CD4-positive, alpha-beta T cell (primary cell): ENCODE data around the gene THRB. TPM values are rescaled to one million over a fixed set of nuclear protein-coding genes. Genes with fewer than 3 reads are reported as not detected.
"Not testable (repeated sequence)": the region's sequence is repeated elsewhere in the genome, so short reads cannot be mapped to it uniquely, and the experiment has no call there.

Source experiments
- ATAC-seq: fragments of 200-7000 bp; cut with Tn5 transposase; one replicate; pipeline ENCODE4 v1.10.0; 2022; ENCODE audit warnings: mild to moderate bottlenecking; ENCODE audit not compliant: poor library complexity
- CTCF ChIA-PET: fragments of 350-600 bp; sonication (Branson Sonifier 250); formaldehyde crosslinking; loops from one replicate; lab custom pipeline; 2021; ENCODE audit warnings: antibody characterized with exemption, inconsistent platforms; lab: Charles Lee
- POLR2A ChIA-PET: fragments of 350-600 bp; sonication (Branson Sonifier 250); formaldehyde crosslinking; loops from one replicate; lab custom pipeline; 2021; ENCODE audit warnings: antibody characterized with exemption, inconsistent platforms; lab: Charles Lee
- DNase-seq, 14 experiments: peaks; one replicate each; pipeline ENCODE4 v3.0.0-alpha.2; 2013 to 2020; ENCODE audit warnings: mixed read lengths in 2 of 14
- H3K27ac ChIP-seq, 2 donors: one replicate each; pipeline versions ENCODE4 v1.5.1 to v1.7.0; 2013; ENCODE audit warnings: low read length in 2 of 2, low read depth in 1 of 2, mild to moderate bottlenecking in 1 of 2
- H3K27me3 ChIP-seq, 2 experiments: 1 replicate in 1 of 2; 2 replicates in 1 of 2; pipeline versions ENCODE4 v1.6.1 to v1.7.0; 2013; ENCODE audit warnings: low read length in 2 of 2, control low read depth in 1 of 2, mild to moderate bottlenecking in 1 of 2, moderate library complexity in 1 of 2; ENCODE audit not compliant: insufficient read depth in 2 of 2, control insufficient read depth in 1 of 2
- H3K36me3 ChIP-seq: one replicate; pipeline ENCODE4 v1.6.1; 2013; ENCODE audit warnings: low read length, control low read depth; ENCODE audit not compliant: insufficient read depth
- H3K4me1 ChIP-seq: one replicate; pipeline ENCODE4 v1.6.1; 2013; ENCODE audit warnings: low read length, control low read depth; ENCODE audit not compliant: insufficient read depth
- H3K4me3 ChIP-seq: one replicate; pipeline ENCODE4 v1.5.1; 2013; ENCODE audit warnings: mild to moderate bottlenecking, low read length, moderate library complexity
- H3K9me3 ChIP-seq, 2 experiments: 1 replicate in 1 of 2; 2 replicates in 1 of 2; pipeline versions ENCODE4 v1.6.1 to v1.7.0; 2013; ENCODE audit warnings: low read length in 2 of 2, mild to moderate bottlenecking in 2 of 2, control low read depth in 1 of 2, moderate library complexity in 1 of 2; ENCODE audit not compliant: control insufficient read depth in 1 of 2, insufficient read depth in 1 of 2
- H3K27ac Mint-ChIP-seq: one replicate; pipeline ENCODE4 v1.8.0; 2020; ENCODE audit warnings: mixed read lengths
- H3K27me3 Mint-ChIP-seq: one replicate; pipeline ENCODE4 v1.8.0; 2021; ENCODE audit warnings: mixed read lengths
- H3K36me3 Mint-ChIP-seq: one replicate; pipeline ENCODE4 v1.8.0; 2021; ENCODE audit warnings: low read depth, mixed read lengths
- H3K4me1 Mint-ChIP-seq: one replicate; pipeline ENCODE4 v1.8.0; 2021; ENCODE audit warnings: low read depth, mixed read lengths
- H3K4me3 Mint-ChIP-seq: one replicate; pipeline ENCODE4 v1.8.0; 2020; ENCODE audit warnings: mild to moderate bottlenecking, mixed read lengths
- H3K9me3 Mint-ChIP-seq: one replicate; pipeline ENCODE4 v1.8.0; 2020; ENCODE audit warnings: mixed read lengths
- intact Hi-C, 2 experiments: fragments of 100-400 bp; cut with DNase I in 1 of 2; cut with micrococcal nuclease in 1 of 2; formaldehyde crosslinking; loops; one replicate each; pipeline versions ENCODE4 v1.15.1 to v1.9.0; 2023 to 2025; cut with DNase I, micrococcal nuclease
- total RNA-seq, 174 experiments: library from RNA in 2 of 174; stranded (reverse) in 2 of 174; gene quantifications; one replicate each; pipeline ENCODE4 v1.2.3 and lab custom pipeline; 2021 to 2026
- TF ChIP-seq, protein P1 (sequence below): fragments of 200-600 bp; IDR thresholded peaks from one replicate; pipeline ENCODE4 v1.8.0; 2022; ENCODE audit warnings: antibody characterized with exemption, mild to moderate bottlenecking

The THRB gene
- total RNA-seq, 2 experiments from 2014 or later: not detected

DNA sequence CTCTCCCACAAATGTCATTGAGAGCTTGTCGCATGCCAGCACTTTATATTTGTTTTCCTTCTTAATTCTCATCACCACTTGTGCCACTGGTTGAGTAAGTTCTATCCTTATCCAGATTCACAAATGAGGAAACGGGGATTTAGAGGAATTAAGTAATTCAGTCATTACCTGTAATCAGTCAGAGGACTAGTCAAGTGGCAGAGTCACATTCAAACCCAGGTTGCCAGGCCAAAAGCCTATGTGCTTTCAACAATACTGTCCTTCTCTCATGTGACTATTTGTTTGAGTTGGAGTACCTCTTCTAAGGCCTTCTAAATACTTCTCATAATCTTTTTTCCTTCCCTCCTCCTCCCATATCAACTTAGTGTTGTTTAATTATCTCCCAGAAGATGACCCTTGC, 76.9 kb downstream of the THRB start:
- H3K27me3 Mint-ChIP-seq: no peaks in the 10 kb centered on the region
- no peak overlapping the region for H3K4me3 ChIP-seq
- ChIA-PET POLR2A (no interaction called here), CTCF (interaction anchor here (1.6 kb wide), 1 partner anchor 10 kb away, joined by 3 read pairs; no protein-coding TSS in a partner anchor)
- H3K36me3 ChIP-seq: no peaks in the 10 kb centered on the region
- no peaks in the 10 kb centered on the region for H3K9me3 ChIP-seq
- H3K4me1 ChIP-seq: no peaks in the 10 kb centered on the region
- TF ChIP-seq, protein P1, sequence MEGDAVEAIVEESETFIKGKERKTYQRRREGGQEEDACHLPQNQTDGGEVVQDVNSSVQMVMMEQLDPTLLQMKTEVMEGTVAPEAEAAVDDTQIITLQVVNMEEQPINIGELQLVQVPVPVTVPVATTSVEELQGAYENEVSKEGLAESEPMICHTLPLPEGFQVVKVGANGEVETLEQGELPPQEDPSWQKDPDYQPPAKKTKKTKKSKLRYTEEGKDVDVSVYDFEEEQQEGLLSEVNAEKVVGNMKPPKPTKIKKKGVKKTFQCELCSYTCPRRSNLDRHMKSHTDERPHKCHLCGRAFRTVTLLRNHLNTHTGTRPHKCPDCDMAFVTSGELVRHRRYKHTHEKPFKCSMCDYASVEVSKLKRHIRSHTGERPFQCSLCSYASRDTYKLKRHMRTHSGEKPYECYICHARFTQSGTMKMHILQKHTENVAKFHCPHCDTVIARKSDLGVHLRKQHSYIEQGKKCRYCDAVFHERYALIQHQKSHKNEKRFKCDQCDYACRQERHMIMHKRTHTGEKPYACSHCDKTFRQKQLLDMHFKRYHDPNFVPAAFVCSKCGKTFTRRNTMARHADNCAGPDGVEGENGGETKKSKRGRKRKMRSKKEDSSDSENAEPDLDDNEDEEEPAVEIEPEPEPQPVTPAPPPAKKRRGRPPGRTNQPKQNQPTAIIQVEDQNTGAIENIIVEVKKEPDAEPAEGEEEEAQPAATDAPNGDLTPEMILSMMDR: no peak
- H3K9me3 Mint-ChIP-seq: peaks cover 2% of the 10 kb centered on the region
- no peaks in the 10 kb centered on the region for H3K4me1 Mint-ChIP-seq
- H3K36me3 Mint-ChIP-seq: no peaks in the 10 kb centered on the region
- no peak overlapping the region for H3K27ac ChIP-seq
- DNase-seq (no peak), ATAC-seq (no peak)
- intact Hi-C loops: no loop called here
- H3K27me3 ChIP-seq: no peaks in the 10 kb centered on the region
- H3K4me3 Mint-ChIP-seq: no peak overlapping the region
- H3K27ac Mint-ChIP-seq: no peak overlapping the region

DNA sequence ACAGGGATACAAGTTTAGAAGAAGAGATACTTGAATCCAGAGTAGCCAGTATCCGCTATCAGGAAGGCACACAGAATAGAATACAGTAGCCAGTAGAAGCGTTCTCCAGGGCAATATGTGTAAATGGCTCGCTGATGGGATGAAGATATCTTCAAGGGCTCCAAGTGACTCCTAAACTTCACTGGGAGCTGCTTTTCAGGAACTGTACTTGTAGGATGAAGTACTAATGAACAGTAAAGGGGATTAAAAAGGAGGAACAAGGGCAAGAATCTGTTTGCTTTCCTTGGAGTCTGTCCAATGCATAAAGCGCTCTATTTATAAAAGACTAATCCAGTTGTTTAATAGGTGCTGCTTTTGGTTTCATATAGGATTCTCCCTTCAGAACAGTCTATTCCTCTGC, 78.4 kb downstream of the THRB start:
- Histone ChIP-seq H3K27me3 (no peaks in the 10 kb centered on the region), H3K4me3 (no peak overlapping the region), H3K9me3 (no peaks in the 10 kb centered on the region), H3K4me1 (no peaks in the 10 kb centered on the region), H3K36me3 (no peaks in the 10 kb centered on the region), H3K27ac (no peak overlapping the region)
- TF ChIP-seq, protein P1: no peak
- no peak overlapping the region for H3K4me3 Mint-ChIP-seq
- POLR2A ChIA-PET: no interaction called here
- intact Hi-C loops: no loop called here
- H3K27ac Mint-ChIP-seq: no peak overlapping the region
- ATAC-seq (no peak), DNase-seq (no peak)
- no peaks in the 10 kb centered on the region for H3K36me3 Mint-ChIP-seq
- no peaks in the 10 kb centered on the region for H3K4me1 Mint-ChIP-seq
- CTCF ChIA-PET: no interaction called here
- no peaks in the 10 kb centered on the region for H3K27me3 Mint-ChIP-seq
- H3K9me3 Mint-ChIP-seq: peaks cover 4% of the 10 kb centered on the region

DNA sequence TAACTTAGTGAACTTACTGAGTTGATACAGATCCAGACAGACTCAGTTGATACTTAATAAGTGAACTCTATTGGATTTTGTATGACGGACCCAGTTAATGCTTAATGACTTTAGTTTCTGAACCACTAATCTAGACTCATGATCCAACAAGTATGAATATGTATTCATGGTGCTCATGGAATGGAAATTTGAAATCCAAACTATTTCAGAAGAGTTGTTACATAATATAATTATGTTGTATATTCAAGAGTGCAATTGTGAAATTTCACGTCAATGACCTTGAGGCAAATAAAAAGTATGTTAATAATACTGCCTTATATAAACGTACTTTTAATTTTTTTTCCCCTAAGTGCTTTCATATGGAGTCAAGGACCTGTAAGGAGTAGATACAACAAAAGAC, 78.8 kb downstream of the THRB start:
- POLR2A ChIA-PET: no interaction called here
- DNase-seq (no peak), ATAC-seq (no peak)
- H3K36me3 Mint-ChIP-seq: no peaks in the 10 kb centered on the region
- no peaks in the 10 kb centered on the region for H3K9me3 ChIP-seq
- no peaks in the 10 kb centered on the region for H3K4me1 Mint-ChIP-seq
- no peaks in the 10 kb centered on the region for H3K36me3 ChIP-seq
- no peaks in the 10 kb centered on the region for H3K27me3 Mint-ChIP-seq
- H3K27me3 ChIP-seq: no peaks in the 10 kb centered on the region
- TF ChIP-seq, protein P1: no peak
- H3K4me1 ChIP-seq: no peaks in the 10 kb centered on the region
- no peak overlapping the region for H3K27ac ChIP-seq
- intact Hi-C loops: no loop called here
- H3K9me3 Mint-ChIP-seq: peaks cover 4% of the 10 kb centered on the region
- CTCF ChIA-PET: no interaction called here
- no peak overlapping the region for H3K4me3 Mint-ChIP-seq
- no peak overlapping the region for H3K27ac Mint-ChIP-seq
- no peak overlapping the region for H3K4me3 ChIP-seq

DNA sequence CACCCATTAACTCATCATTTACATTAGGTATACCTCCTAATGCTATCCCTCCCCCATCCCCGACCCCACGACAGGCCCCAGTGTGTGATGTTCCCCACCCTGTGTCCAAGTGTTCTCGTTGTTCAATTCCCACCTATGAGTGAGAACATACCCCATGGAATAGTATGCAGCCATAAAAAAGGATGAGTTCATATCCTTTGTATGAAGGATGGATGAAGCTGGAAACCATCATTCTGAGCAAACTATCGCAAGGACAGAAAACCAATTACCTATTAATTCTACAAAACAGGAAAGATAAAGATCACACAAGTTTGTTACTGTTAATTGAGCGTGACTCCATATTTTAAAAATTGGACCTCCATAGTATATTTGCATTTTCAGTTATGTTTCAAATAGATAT, 81.0 kb downstream of the THRB start:
- H3K27me3 ChIP-seq, H3K4me1 Mint-ChIP-seq, intact Hi-C loops, CTCF ChIA-PET, H3K4me3 ChIP-seq, POLR2A ChIA-PET, H3K9me3 ChIP-seq, ATAC-seq, H3K4me3 Mint-ChIP-seq, H3K36me3 Mint-ChIP-seq, H3K4me1 ChIP-seq, H3K27ac ChIP-seq, DNase-seq, H3K27ac Mint-ChIP-seq, H3K36me3 ChIP-seq, H3K27me3 Mint-ChIP-seq, H3K9me3 Mint-ChIP-seq: not testable (repeated sequence)
